IMR-90 (cell line): ENCODE data around the gene RTN1. TPM values are rescaled to one million over a fixed set of nuclear protein-coding genes. Genes with fewer than 3 reads are reported as not detected.

ENCODE experiments used
- ATAC-seq: fragments of 200-7000 bp; cut with Tn5 transposase; 2 replicates; pipeline ENCODE4 v1.9.1; 2020; ENCODE audit warnings: low read depth, mild to moderate bottlenecking, moderate library complexity
- BruUV-seq: library from RNA; stranded (reverse); fragments of 400-500 nt; replicated peaks from 2 replicates; lab custom pipeline; 2021; lab: Mats Ljungman, UMichigan
- CTCF ChIA-PET: fragments of 300-600 bp; formaldehyde crosslinking; extraction: SDS; loops from one replicate; lab custom pipeline; 2021; ENCODE audit warnings: antibody characterized with exemption; lab: Yijun Ruan, JAX
- POLR2A ChIA-PET: fragments of 300-600 bp; sonication (Branson Sonifier 250); formaldehyde crosslinking; loops from one replicate; lab custom pipeline; 2022; ENCODE audit warnings: antibody characterized with exemption; ENCODE audit not compliant: unreplicated experiment; lab: Charles Lee
- DNase-seq: peaks from one replicate; pipeline ENCODE4 v3.0.0; 2013
- H2AFZ ChIP-seq: replicated peaks from 2 replicates; pipeline ENCODE3; 2013; ENCODE audit warnings: low read length, mild to moderate bottlenecking; ENCODE audit not compliant: poor library complexity
- H2AK5ac ChIP-seq: 2 replicates; pipeline ENCODE4 v1.6.1; 2013; ENCODE audit warnings: low read depth, low read length, inconsistent platforms
- H2AK9ac ChIP-seq: replicated peaks from 2 replicates; pipeline ENCODE3; 2013; ENCODE audit warnings: mild to moderate bottlenecking, low read depth, low read length, moderate library complexity; ENCODE audit not compliant: poor library complexity
- H2BK120ac ChIP-seq: 2 replicates; pipeline ENCODE4 v1.6.1; 2013; ENCODE audit warnings: low read depth, low read length, inconsistent platforms
- H2BK15ac ChIP-seq: 3 replicates; pipeline ENCODE4 v1.6.1; 2013; ENCODE audit warnings: low read depth, low read length, inconsistent platforms
- H2BK20ac ChIP-seq: 2 replicates; pipeline ENCODE4 v1.6.1; 2013; ENCODE audit warnings: low read depth, mild to moderate bottlenecking, inconsistent platforms, low read length, moderate library complexity
- H2BK5ac ChIP-seq: 2 replicates; pipeline ENCODE4 v1.6.1; 2013; ENCODE audit warnings: mild to moderate bottlenecking, low read depth, low read length, inconsistent platforms; ENCODE audit not compliant: poor library complexity, severe bottlenecking
- H3K14ac ChIP-seq: replicated peaks from 2 replicates; pipeline ENCODE4 v1.6.1; 2013; ENCODE audit warnings: low read depth, low read length, inconsistent platforms
- H3K18ac ChIP-seq: 2 replicates; pipeline ENCODE4 v1.6.1; 2013; ENCODE audit warnings: low read depth, low read length, control low read depth
- H3K23ac ChIP-seq: 2 replicates; pipeline ENCODE4 v1.6.1; 2013; ENCODE audit warnings: low read depth, low read length, inconsistent platforms
- H3K27ac ChIP-seq: 2 replicates; pipeline ENCODE4 v1.5.1; 2013; ENCODE audit warnings: mild to moderate bottlenecking, control low read depth, low read length; ENCODE audit not compliant: insufficient read depth
- H3K27me3 ChIP-seq: 2 replicates; pipeline ENCODE4 v1.6.1; 2013; ENCODE audit warnings: low read length; ENCODE audit not compliant: control insufficient read depth, insufficient read depth
- H3K36me3 ChIP-seq: 2 replicates; pipeline ENCODE4 v1.6.1; 2013; ENCODE audit warnings: low read length, mixed read lengths; ENCODE audit not compliant: control insufficient read depth, insufficient read depth
- H3K4ac ChIP-seq: 2 replicates; pipeline ENCODE4 v1.6.1; 2013; ENCODE audit warnings: low read depth, low read length, inconsistent platforms
- H3K4me1 ChIP-seq: 2 replicates; pipeline ENCODE4 v1.6.1; 2013; ENCODE audit warnings: low read length, mixed read lengths; ENCODE audit not compliant: control insufficient read depth, insufficient read depth
- H3K4me2 ChIP-seq: 2 replicates; pipeline ENCODE4 v1.6.1; 2013; ENCODE audit warnings: low read depth, mild to moderate bottlenecking, control low read depth, low read length, moderate library complexity
- H3K4me3 ChIP-seq: 2 replicates; pipeline ENCODE4 v1.5.1; 2013; ENCODE audit warnings: low read depth, mild to moderate bottlenecking, control low read depth, low read length, moderate library complexity; ENCODE audit not compliant: insufficient read depth
- H3K56ac ChIP-seq: 2 replicates; pipeline ENCODE4 v1.6.1; 2013; ENCODE audit warnings: low read length, inconsistent platforms; ENCODE audit not compliant: insufficient read depth; ENCODE audit errors: extremely low read depth
- H3K79me1 ChIP-seq, 2 experiments: 2 replicates each; pipeline ENCODE4 v1.6.1; 2013; ENCODE audit warnings: low read length in 2 of 2, inconsistent platforms in 1 of 2, low read depth in 1 of 2
- H3K9ac ChIP-seq: 2 replicates; pipeline ENCODE4 v1.6.1; 2013; ENCODE audit warnings: low read depth, low read length, control low read depth
- H3K9me1 ChIP-seq: 2 replicates; pipeline ENCODE4 v1.6.1; 2013; ENCODE audit warnings: low read length, inconsistent platforms; ENCODE audit not compliant: insufficient read depth
- H3K9me3 ChIP-seq: 2 replicates; pipeline ENCODE4 v1.6.1; 2013; ENCODE audit warnings: low read length; ENCODE audit not compliant: control insufficient read depth, insufficient read depth
- H4K20me1 ChIP-seq: 2 replicates; pipeline ENCODE4 v1.6.1; 2013; ENCODE audit warnings: low read length, inconsistent platforms; ENCODE audit not compliant: insufficient read depth
- H4K5ac ChIP-seq: 2 replicates; pipeline ENCODE4 v1.6.1; 2013; ENCODE audit warnings: mild to moderate bottlenecking, low read depth, low read length, control low read depth
- H4K8ac ChIP-seq, 2 experiments: 2 replicates each; pipeline ENCODE4 v1.6.1; 2013; ENCODE audit warnings: low read depth in 2 of 2, low read length in 2 of 2, control low read depth in 1 of 2, inconsistent platforms in 1 of 2
- H4K91ac ChIP-seq: 2 replicates; pipeline ENCODE4 v1.6.1; 2013; ENCODE audit warnings: low read depth, low read length, inconsistent platforms; ENCODE audit not compliant: insufficient read depth
- BHLHE40 ChIP-seq: fragments of 150-350 bp; IDR thresholded peaks from 2 replicates; pipeline ENCODE4 v1.6.1; 2016; ENCODE audit warnings: mild to moderate bottlenecking, low read depth, low read length
- CEBPB ChIP-seq: IDR thresholded peaks from 2 replicates; pipeline ENCODE4 v1.6.1; 2012; ENCODE audit warnings: low read depth, low read length, improper control_type of control experiment
- CHD1 ChIP-seq: IDR thresholded peaks from 2 replicates; pipeline ENCODE4 v1.6.1; 2012; ENCODE audit warnings: low read depth, low read length, improper control_type of control experiment
- MXI1 ChIP-seq: IDR thresholded peaks from 2 replicates; pipeline ENCODE4 v1.6.1; 2012; ENCODE audit warnings: low read depth, mild to moderate bottlenecking, low read length, moderate library complexity, borderline replicate concordance
- NFE2L2 ChIP-seq: fragments of 150-350 bp; IDR thresholded peaks from 2 replicates; pipeline ENCODE4 v1.6.1; 2016; ENCODE audit warnings: low read depth, mild to moderate bottlenecking, low read length
- SMC3 ChIP-seq: fragments of 150-350 bp; IDR thresholded peaks from 2 replicates; pipeline ENCODE4 v1.6.1; 2016; ENCODE audit warnings: low read depth, mild to moderate bottlenecking, antibody characterized with exemption, low read length, moderate library complexity
- WGBS, 2 experiments: methylation state at CpG; one replicate each; pipeline versions ENCODE4 v1.1.5 to v1.1.7; 2013; ENCODE audit warnings: missing lambda C conversion rate in 2 of 2; ENCODE audit not compliant: insufficient read length in 1 of 2; ENCODE audit errors: extremely low coverage in 2 of 2; 5-methylcytosine and 5-hydroxymethylcytosine counted together
- dilution Hi-C: fragments of 300-500 bp; cut with HindIII; formaldehyde crosslinking; loops from one replicate; pipeline ENCODE4 v1.14.3; 2018; ENCODE audit warnings: low sequenced_read_pairs; ENCODE audit not compliant: unreplicated experiment
- in situ Hi-C: fragments of 300-500 bp; cut with MboI; formaldehyde crosslinking; loops from 3 replicates; pipeline ENCODE4 v1.14.3; 2019; ENCODE audit warnings: low sequenced_read_pairs, inconsistent platforms, mixed read lengths
- intact Hi-C: fragments of 100-400 bp; cut with micrococcal nuclease; formaldehyde crosslinking; loops from 2 replicates; pipeline ENCODE4 v1.10.0; 2022
- polyA plus RNA-seq, 3 experiments: library from polyadenylated mRNA; depleted of rRNA; stranded (reverse); fragments of >200 nt; gene quantifications; 2 replicates each; pipeline ENCODE4 v1.2.3, GENCODE V29; 2012; ENCODE audit warnings: low replicate concordance in 1 of 3
- total RNA-seq: library from RNA; depleted of rRNA; stranded (reverse); fragments of >200 nt; gene quantifications from 2 replicates; pipeline ENCODE4 v1.2.3, GENCODE V29; 2012
- TF ChIP-seq, protein P1 (sequence below): conservative IDR thresholded peaks from 2 replicates; pipeline ENCODE4 v1.5.1; 2012; ENCODE audit warnings: mild to moderate bottlenecking, low read depth, low read length, improper control_type of control experiment
- TF ChIP-seq, protein P2 (sequence below): fragments of 150-350 bp; IDR thresholded peaks from 2 replicates; pipeline ENCODE4 v1.6.1; 2017; ENCODE audit warnings: mild to moderate bottlenecking, antibody characterized with exemption, low read length, low read depth

The RTN1 gene
- total and polyA plus RNA-seq, 2 of the 4 experiments (the other 2 are of a cell fraction): 0.18 to 0.46 TPM

DNA sequence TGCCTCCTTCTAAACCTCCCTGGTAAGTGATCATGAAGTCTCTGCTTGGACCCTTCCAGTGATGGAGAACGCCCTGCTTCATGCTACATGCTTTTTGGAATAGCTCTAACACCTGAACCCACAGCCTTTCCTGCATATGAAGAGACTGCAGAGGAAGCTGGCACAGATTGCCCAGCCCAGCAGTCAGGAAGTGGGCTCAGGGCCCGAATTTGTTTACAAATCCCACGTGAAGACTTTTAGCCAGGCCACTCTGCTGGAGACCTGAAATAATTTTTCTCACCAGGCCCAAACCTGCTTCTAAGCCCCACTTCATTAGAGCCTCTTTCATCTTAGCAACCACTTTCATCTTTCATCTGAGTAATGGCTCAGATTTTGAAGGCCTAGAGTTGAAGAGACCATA, 22.9 kb downstream of the RTN1 start:
- Histone ChIP-seq H2BK120ac (no peak overlapping the region), H3K56ac (no peak overlapping the region), H2BK20ac (no peak overlapping the region), H3K27me3 (no peaks in the 10 kb centered on the region), H3K4me1 (no peaks in the 10 kb centered on the region), H3K36me3 (no peaks in the 10 kb centered on the region), H4K91ac (no peak overlapping the region), H3K27ac (no peak overlapping the region), H4K20me1 (no peaks in the 10 kb centered on the region), H3K4me3 (no peak overlapping the region), H3K4me2 (no peak overlapping the region), H2AK9ac (no peak overlapping the region), H3K14ac (no peak overlapping the region), H3K9ac (no peak overlapping the region), H3K9me3 (no peaks in the 10 kb centered on the region), H4K8ac (no peak overlapping the region), H2BK15ac (no peak overlapping the region), H2AFZ (no peak overlapping the region), H4K5ac (no peak overlapping the region), H2AK5ac (no peak overlapping the region), H3K4ac (no peak overlapping the region), H2BK5ac (no peak overlapping the region), H3K79me1 (no peaks in the 10 kb centered on the region), H3K9me1 (no peaks in the 10 kb centered on the region), H3K23ac (no peak overlapping the region), H3K18ac (no peak overlapping the region)
- ATAC-seq (no peak), DNase-seq (no peak)
- in situ Hi-C loops: no loop called here
- ChIA-PET POLR2A (no interaction called here), CTCF (no interaction called here)
- BruUV-seq: no TSS peak
- dilution Hi-C loops: no loop called here
- WGBS, 2 experiments: no CpG with 5 or more reads among the region's 3 CpGs
- intact Hi-C loops: no loop called here
- TF ChIP-seq NFE2L2 (no peak), CEBPB (no peak), MXI1 (no peak), CHD1 (no peak), SMC3 (no peak), BHLHE40 (no peak)
- TF ChIP-seq, protein P1, sequence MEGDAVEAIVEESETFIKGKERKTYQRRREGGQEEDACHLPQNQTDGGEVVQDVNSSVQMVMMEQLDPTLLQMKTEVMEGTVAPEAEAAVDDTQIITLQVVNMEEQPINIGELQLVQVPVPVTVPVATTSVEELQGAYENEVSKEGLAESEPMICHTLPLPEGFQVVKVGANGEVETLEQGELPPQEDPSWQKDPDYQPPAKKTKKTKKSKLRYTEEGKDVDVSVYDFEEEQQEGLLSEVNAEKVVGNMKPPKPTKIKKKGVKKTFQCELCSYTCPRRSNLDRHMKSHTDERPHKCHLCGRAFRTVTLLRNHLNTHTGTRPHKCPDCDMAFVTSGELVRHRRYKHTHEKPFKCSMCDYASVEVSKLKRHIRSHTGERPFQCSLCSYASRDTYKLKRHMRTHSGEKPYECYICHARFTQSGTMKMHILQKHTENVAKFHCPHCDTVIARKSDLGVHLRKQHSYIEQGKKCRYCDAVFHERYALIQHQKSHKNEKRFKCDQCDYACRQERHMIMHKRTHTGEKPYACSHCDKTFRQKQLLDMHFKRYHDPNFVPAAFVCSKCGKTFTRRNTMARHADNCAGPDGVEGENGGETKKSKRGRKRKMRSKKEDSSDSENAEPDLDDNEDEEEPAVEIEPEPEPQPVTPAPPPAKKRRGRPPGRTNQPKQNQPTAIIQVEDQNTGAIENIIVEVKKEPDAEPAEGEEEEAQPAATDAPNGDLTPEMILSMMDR: no peak
- TF ChIP-seq, protein P2, sequence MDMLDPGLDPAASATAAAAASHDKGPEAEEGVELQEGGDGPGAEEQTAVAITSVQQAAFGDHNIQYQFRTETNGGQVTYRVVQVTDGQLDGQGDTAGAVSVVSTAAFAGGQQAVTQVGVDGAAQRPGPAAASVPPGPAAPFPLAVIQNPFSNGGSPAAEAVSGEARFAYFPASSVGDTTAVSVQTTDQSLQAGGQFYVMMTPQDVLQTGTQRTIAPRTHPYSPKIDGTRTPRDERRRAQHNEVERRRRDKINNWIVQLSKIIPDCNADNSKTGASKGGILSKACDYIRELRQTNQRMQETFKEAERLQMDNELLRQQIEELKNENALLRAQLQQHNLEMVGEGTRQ: no peak
